ENCODE results near the gene SETBP1. TPM values are rescaled to one million over a fixed set of nuclear protein-coding genes. Genes with fewer than 3 reads are reported as not detected.

Gene SETBP1
- total and polyA plus RNA-seq, 9 of the 15 experiments (the other 6 are each of a cell fraction or from before 2014, with no cell fraction given): under 0.01 to 0.13 (median 0.04) TPM

GRCh38 chr18:45103319-45104048, 422.8 kb downstream of the SETBP1 start:
- H3K4me2 ChIP-seq (ENCODE audit: insufficient read depth, low read length): no peak overlapping the region
- no peak overlapping the region for H3K9ac ChIP-seq (ENCODE audit: insufficient read depth in 1 of 2, low read depth in 2 of 2, low read length in 2 of 2)
- intact Hi-C loops (cut with micrococcal nuclease) (no loop called here), in situ Hi-C loops (cut with MboI) (no loop called here)
- H3K79me2 ChIP-seq (ENCODE audit: control insufficient read depth, insufficient read depth, low read length): no peaks in the 10 kb centered on the region
- DNase-seq (ENCODE audit: extremely low read depth in 1 of 4, low spot score in 3 of 4) (no peak), ATAC-seq (no peak), FAIRE-seq (no peak)
- H3K36me3 ChIP-seq (ENCODE audit: control insufficient read depth, insufficient read depth, low read length): no peaks in the 10 kb centered on the region
- H3K27ac ChIP-seq (ENCODE audit: extremely low read depth, low read depth, low read length): no peak overlapping the region
- WGBS (ENCODE audit: insufficient coverage, low coverage, missing lambda C conversion rate): 2% methylated on average over 5 of the region's 5 CpGs
- TF ChIP-seq CSDE1 (IDR thresholded peaks at IDR 0.05) (no peak), ILF3 (IDR thresholded peaks at IDR 0.05; ENCODE audit: borderline replicate concordance) (no peak), POLR2G (IDR thresholded peaks at IDR 0.05; ENCODE audit: low read depth, low read length) (no peak), ETV1 (tag; conservative IDR thresholded peaks at IDR 0.05; ENCODE audit: low read depth) (no peak), THRB (CRISPR knock-in tag; conservative IDR thresholded peaks at IDR 0.05) (no peak), ZBTB1 (CRISPR knock-in tag; IDR thresholded peaks at IDR 0.05; ENCODE audit: borderline replicate concordance, low read depth) (no peak), TCF3 (CRISPR knock-in tag; IDR thresholded peaks at IDR 0.05) (no peak), ZNF217 (CRISPR knock-in tag; IDR thresholded peaks at IDR 0.05) (no peak), HOXB6 (CRISPR knock-in tag; IDR thresholded peaks at IDR 0.05; ENCODE audit: borderline replicate concordance) (no peak), MCM5 (IDR thresholded peaks at IDR 0.05; ENCODE audit: low read depth) (no peak), SPI1 (IDR thresholded peaks at IDR 0.05; ENCODE audit: borderline replicate concordance, low read depth, low read length) (no peak)
- no peaks in the 10 kb centered on the region for H3K9me1 ChIP-seq (ENCODE audit: control insufficient read depth, insufficient read depth, low read length)
- H2AFZ ChIP-seq (ENCODE audit: low read depth, low read length): no peak overlapping the region
- BruUV-seq (replicated peaks): no TSS peak
- no peaks in the 10 kb centered on the region for H4K20me1 ChIP-seq (replicated peaks; ENCODE audit: control insufficient read depth, insufficient read depth, low read length)
- no peak overlapping the region for H3K4me3 ChIP-seq
- no peaks in the 10 kb centered on the region for H3K27me3 ChIP-seq (ENCODE audit: control insufficient read depth in 2 of 2, insufficient read depth in 2 of 2, low read length in 2 of 2)
- H3K9me3 ChIP-seq (replicated peaks; ENCODE audit: control insufficient read depth, insufficient read depth, low read depth, low read length): no peaks in the 10 kb centered on the region
- no peaks in the 10 kb centered on the region for H3K4me1 ChIP-seq (replicated peaks in 1 of 2; ENCODE audit: control insufficient read depth in 2 of 2, insufficient read depth in 2 of 2, low read length in 2 of 2)
- ChIA-PET POLR2A (no interaction called here), CTCF (ENCODE audit: low intra/inter-chr PET ratio) (no interaction called here)
